Measurements from ENCODE around the gene AQP12B.
A peak's percentile ranks its signal among the peaks of the same experiment; 100 is the strongest.
"Not testable (repeated sequence)": the region's sequence is repeated elsewhere in the genome, so short reads cannot be mapped to it uniquely, and the experiment has no call there.

Gene AQP12B

DNA sequence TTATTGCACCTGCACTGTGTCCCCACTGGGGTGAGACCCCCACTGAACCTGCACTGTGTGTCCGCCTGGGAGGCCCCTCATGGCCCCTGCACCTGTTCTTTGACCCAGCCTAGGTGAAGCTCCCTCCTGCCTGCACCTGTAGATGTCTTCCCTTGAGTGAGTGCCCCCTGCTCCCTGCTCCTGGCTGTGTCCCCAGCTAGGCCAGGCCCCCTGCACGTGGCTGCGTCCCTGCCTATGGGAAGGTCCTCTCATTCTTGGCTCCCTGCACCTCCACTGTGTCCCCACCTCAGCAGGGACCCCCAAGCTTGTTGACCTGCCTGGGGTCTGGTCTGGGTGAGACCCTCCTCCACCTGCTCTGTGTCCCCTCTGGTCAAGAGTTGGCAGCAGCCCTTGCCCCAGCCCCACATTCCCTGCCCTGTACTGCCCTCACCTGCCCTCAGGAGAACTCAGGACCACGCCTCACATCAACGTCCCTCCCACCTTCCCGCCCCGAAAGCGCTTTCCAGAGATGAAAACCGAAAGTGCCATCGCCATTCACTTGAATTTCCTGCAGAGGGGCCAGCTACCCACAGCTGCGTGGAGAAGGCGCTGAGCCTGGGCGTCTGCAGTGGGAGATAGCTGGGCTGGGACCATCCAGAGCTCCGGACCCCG lies 769 bp upstream of the AQP12B start:
- DNase-seq (ENCODE audit: low spot score) = not testable (repeated sequence)

DNA sequence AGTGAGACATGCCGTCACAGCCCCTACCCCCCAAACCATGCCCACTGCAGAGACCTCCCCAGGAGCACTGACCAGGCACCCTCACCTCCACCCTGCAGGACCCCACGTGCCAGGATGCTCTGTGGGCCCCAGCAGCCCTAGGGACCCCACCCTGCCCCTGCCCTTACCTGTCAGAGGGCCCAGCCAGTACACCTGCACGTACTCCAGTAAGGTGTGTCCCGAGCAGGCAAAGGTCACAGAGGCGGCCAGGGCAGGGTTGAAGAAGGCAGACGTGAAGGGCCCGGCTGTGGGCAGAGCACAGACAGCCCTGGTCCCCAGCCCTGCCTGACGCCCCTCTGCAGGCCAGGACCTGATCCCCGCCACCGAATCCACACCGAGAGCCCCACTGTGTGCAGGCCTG lies 2.5 kb downstream of the AQP12B start:
- not testable (repeated sequence) for DNase-seq (ENCODE audit: low spot score)

DNA sequence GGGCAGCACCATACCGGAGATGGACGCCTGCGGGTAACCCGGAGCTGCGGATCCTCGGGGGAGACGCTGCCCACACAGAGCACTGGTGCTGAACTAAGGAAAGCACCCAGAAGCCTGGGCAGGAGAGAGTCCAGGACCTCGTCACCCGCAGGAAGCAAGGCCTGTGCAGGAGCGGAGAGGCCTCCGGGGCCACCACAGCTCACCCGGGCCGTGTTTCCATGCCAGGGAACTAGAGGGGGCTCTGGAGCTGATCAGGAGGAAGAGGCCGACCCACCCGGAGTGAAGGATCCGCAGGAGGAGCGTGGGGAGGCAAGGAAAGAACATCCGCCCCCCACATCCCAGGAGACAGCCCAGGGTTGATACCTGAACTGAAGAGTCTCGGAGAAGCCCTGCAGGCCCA lies 3.8 kb downstream of the AQP12B start:
- not testable (repeated sequence) for DNase-seq (ENCODE audit: low spot score)

DNA sequence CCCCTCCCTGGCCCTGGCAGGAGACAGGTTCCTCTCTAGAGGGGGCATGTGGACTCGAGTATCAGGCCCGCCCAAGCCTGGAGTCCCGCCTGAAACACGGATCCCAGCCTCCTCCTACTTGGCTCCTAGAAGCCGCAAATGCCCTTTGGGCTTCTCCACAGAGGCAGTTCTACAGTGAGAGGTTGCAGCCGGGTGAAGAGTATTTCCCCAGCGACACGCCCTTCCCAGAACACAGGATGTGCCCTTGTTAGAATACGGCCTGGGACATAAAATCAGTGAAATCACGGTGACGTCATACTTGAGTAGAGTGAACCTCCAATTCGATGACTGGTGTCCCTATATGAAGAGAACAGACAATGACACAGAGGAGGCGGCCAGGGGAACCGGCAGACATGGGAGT lies 4.6 kb downstream of the AQP12B start:
- DNase-seq (ENCODE audit: low spot score) = not testable (repeated sequence)

DNA sequence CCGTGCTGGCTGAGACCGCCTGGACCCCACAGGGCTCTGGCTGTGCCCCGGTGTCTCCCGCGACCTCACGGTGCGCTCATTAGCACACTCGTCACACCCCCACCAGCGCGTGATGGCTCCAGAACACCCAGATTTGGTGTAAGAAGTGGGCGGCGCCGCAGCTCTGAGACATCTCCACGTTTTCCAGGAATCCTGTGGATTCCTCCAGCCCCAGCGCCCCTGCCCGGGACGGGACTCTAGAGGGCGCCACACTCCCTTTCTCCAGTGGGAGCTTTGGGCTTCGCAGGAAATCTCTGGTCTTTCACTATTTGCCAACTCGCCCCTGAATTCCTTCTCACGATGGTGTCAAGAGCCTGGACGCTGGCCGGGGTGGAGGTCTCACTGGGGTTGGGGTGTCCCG lies 7.3 kb downstream of the AQP12B start:
- not testable (repeated sequence) for DNase-seq (ENCODE audit: low spot score)

DNA sequence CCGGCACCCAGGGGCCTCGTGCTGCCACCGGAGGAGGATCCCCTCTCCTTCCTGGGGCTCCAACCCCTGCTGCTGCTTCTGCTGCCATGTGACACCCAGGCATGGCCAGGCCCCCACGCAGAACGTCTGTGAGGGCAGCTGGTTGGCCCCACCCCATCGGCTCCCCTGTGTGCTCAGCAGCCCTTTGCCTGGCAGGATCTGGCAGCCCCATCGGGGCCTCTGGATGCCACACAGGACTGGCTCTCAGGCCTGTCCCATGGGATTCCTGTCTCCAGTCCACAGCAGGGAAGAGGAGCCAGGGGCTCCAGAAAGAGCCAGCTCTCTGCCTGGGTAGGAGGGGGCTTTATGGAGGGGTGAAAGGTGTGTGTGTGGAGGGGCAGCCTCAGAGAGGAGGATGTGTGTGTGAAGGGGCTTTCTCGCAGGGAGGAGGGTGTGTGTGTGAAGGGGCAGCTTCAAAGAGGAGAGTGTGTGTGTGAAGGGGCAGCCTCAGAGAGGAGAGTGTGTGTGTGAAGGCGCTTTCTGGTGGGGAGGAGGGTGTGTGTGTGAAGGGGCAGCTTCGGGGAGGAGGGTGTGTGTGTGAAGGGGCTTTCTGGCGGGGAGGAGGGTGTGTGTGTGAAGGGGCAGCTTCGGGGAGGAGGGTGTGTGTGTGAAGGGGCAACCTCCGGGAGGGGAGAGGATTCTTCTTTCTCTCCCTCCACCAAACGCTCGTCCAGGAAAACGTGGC lies 8.1 kb downstream of the AQP12B start:
- not testable (repeated sequence) for DNase-seq (ENCODE audit: low spot score)

DNA sequence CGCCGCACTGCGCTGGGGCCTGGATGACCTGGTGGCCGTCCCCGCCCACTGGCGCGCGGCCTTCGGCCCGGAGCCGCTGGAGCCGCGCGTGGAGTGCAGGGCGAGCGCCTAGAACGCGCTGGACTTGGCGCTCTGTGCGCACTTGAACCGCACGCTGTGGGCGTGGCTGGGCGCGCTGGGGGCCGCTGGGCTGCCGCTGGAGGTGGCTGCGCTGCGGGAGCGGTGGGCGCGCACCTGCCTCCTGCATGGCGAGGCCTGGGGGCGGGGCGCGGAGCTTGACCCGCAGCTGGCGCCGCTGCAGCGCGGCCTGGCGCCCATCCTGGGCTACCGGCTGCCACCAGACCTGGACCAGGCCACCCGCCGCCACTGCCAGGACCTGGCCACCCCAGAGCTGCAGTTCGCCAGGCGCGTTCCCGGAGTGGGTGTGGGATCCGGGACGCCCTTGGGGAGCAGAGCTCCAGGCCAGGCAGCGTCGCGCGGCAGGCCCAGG lies 9.9 kb downstream of the AQP12B start:
- DNase-seq (ENCODE audit: low spot score) = no peak

DNA sequence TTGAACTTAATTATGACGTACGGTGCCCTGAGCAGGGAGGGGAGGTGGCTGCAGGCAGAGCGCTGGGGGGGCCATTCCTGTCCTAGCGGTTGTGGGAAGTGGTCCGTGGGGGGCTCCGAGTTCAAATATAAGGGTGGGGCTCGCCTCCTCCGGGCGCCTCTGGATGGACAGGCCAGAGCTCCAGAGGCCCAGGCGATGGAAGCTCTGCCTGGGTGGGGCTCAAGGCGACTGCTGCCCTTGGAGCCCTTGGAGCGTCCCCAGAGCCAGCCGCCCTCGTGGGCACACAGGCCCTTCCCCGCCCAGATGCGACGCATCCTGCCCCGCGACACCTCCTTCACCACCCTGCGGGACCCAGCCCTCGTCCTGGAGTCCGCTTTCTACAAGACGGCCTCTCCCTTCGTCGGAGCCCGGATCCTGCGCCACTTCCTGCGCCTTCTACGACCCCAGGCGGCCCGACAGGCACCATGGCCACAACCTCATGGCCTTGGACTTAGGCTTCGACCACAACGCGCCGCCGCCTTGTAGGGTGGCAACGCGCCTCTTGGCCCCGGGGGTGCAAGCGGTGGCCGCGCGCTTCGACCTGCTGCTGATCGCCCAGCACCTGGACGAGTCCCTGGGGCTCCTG lies 10.5 kb downstream of the AQP12B start:
- no peak for DNase-seq (ENCODE audit: low spot score)

DNA sequence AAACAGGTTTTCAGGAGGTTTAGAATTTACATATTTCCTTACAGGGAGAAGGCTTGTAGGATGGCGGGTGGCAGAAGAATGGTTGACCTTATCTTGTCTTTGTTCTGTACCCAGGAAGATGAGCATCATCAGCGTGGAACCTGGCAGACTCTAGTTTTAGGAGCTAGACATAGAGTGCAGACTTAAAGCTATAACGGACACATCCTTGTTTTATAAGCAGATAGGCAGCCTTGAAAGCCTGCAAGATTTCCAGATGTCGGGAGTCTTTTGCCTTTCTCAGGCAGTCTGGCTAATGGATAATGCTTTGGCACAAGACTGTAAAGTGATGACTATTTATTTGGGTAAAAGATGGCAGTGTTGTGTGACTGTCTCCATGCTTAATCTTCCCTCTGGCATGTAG lies 11.7 kb downstream of the AQP12B start:
- no peak for DNase-seq (ENCODE audit: low spot score)

DNA sequence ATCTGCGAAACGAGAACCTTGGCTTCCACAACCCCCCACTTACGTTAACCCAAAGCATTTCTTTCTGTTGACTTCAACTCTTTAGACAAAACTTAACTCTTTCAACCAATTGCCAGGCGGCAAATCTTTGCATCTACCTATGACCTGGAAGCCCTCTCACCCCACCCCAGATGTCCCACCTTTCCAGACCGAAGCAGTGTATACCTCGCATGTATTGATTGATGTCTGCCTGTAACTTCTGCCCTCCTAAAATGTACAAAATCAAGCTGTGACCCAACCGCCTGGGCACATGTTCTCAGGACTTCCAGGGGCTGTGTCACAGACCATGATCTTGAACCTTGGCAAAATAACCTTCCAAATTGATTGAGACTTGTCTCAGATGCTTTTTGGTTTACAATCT lies 12.3 kb downstream of the AQP12B start:
- no peak for DNase-seq (ENCODE audit: low spot score)

DNA sequence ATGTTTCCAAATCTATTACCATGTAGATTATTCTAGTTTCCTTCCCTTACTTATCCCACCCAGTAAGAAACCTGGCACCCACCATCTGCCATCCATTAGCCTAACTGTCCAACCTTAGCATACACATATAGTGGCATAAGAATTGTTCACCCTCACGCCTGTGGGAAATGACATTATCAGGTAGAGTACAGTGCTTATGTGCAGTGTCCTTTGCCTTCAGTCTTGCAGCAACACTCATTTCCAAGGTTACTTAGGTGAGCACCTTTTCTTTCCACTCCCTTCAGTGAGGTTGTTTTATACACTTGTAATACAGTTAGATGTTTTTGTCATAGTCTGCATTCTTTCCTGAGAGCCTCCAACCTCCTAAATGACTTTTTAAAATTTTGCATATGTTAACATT lies 18.1 kb downstream of the AQP12B start:
- DNase-seq (ENCODE audit: low spot score) = no peak

DNA sequence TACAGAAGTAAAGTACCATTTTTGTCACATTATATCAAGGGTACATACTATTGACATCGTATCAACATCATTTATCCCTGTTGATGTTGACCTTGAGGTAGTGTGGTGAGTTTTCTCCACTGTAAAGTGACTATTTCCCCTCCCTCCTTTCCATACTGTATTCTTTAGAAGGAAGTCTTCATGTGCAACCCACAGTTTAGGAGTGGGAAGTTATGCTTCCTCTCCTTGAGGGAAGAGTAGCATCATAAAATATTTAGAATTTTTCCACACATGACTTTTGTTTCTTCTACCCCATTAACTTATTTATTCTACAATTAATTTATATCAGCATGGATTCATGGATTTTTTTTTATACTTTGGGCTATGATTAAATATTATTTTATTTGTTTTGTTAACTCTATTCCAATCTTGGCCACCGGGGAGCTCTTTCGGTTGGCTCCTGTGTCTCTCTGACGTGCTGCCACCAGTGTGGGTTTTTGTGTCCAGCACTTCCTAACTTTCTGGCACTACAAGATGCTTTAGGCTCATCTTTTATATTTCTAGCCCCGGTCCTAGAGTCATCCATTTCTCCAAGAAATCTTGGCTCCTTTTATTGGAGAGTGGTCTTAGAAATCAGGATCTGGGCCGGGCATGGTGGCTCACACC lies 19.0 kb downstream of the AQP12B start:
- no peak for DNase-seq (ENCODE audit: low spot score)

DNA sequence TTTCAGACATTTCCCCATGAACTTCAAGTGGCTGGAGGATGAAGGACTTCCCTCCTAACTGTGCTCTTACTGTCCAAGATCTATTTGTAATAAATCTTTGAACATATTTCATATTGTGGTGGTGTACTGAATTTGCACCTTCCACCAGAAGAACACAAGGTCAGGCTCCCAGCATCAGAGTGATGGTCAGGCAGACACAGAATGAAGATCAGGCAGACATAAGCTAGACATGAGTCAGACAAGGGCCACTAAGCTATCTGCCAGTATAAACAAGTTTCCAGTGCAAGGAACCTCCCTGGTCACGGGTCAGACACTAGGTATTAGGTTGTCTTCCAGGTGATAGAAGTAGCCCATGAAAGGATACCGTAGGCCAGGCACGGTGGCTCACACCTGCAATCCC lies 20.0 kb downstream of the AQP12B start:
- DNase-seq (ENCODE audit: low spot score) = no peak

DNA sequence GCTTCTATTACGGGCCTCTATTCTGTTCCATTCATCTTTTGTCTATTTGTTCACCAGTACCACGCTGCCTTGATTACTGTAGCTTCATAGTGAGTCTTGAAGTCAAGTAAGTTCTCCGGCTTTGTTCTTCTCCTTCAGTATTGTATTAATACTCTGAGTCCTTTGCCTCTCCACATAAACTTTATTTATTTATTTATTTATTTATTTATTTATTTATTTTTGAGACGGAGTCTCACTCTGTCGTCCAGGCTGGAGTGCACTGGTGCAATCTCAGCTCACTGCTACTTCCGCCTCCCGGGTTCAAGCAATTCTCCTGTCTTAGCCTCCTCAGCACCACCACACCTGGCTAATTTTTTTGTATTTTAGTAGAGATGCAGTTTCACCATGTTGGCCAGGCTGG lies 22.8 kb downstream of the AQP12B start:
- DNase-seq (ENCODE audit: low spot score) = not testable (repeated sequence)

DNA sequence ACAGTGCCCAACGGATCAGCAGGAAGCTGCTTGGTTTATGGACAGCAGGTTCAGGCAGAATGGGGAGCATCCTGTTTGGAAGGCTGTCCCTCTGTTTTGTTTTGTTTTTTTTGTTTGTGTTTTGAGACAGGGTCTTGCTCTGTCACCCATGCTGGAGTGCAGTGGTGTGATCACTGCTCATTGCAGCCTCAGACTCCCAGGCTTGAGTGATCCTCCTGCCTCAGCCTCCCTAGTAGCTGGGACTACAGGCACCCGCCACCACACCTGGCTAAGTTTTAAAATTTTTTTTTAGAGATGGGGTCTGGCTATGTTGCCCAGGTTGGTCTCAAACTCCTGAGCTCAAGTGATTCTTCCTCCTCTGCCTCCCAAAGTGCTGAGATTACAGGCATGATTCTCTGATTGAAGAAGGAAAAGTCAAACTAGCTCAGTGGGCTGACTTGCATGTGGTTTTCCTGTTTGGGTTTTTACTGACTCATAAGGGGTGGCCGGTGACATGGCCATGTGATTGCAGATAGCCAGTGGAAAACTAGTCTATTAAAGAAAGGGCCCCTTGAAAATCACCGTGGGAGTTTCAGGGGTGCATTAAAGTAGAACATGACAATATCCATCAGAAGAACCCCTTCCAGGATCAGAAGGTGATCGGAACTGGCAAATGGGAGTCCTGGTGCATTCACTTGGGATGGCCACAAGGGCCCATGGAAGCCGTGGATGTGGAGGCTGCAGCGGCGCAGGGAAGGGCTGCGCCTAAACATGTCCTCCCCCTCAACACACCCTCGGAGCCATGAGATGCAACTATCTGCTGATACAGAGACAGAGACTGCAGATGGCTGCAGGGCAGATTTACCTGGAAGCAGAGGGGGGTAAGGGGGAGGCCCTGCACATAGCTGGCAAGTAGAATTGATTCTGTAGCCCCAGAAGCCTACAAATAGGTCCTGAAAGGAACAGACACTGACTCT lies 26.5 kb downstream of the AQP12B start:
- DNase-seq (ENCODE audit: low spot score) = peak; percentile 39

DNA sequence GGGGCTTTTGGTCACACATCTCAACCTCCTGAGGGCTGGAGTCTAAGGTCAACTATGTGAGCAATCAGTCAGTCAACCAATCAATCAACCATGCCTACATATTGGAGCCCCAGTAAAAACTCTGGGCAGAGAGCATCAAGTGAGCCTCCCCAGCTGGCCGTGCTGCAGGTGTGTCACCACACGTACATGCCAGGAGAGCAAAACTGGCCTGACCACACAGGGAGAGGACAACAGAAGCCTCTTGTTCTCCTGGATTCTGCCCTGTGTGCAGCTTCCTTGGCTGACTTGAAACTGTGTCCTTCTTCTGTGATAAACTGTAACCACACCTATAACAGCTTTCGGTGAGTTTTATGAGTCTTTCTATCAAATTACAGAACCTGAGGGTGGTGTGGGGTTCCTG lies 31.5 kb downstream of the AQP12B start:
- no peak for DNase-seq (ENCODE audit: low spot score)

DNA sequence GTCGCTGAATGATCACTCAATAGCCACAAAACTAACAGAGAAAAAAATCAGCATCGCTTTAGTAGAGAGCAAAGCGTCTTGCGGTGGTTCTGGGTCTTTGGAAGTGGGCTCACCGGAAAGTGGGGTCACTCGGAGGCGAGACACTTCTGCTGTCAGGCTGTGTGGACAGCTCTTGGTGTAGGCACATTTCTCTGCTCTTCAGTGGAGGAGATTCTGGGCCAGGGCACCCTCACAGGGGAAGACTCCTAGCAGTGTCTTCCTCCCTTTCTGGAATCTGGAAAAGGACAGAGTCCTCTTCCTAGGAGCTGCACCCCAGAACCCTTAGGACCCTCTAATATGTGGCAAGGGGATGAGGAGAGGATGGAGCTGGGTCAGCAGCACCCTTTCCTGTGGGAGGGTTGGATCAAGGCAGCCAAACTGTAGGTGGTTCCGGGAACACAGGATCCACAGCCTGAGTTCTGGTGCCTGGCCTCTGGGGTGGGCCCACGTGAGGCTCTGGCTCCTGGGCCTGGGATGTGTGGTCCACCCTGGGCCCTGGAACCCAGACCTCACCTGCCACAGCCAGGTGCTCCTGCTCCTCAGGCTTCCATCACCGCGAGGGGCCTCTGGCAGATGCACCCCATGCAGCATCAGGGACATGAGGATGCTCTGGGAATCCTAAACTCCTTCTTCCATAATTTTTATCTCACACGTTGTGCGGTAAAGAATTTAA lies 32.3 kb downstream of the AQP12B start:
- no peak for DNase-seq (ENCODE audit: low spot score)

DNA sequence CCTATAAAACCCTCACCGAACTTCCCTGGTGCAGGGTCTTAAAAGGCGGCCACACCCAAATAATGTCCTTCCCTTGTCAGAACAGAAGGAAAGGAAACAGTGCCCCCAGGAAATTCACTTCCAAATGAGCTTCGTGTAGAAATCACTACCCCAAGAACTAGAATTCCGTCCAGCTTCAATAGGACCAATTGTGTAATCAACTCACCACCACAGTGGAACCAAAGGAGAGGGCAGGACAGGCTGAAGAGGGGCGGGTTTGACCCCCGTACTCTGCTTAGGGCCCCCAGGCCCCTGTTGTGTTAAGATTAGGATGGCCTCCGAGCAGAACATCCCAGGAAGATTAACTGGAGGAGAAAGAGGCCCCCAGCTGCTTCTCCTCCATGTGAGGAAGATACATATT lies 33.4 kb downstream of the AQP12B start:
- DNase-seq (ENCODE audit: low spot score) = no peak

DNA sequence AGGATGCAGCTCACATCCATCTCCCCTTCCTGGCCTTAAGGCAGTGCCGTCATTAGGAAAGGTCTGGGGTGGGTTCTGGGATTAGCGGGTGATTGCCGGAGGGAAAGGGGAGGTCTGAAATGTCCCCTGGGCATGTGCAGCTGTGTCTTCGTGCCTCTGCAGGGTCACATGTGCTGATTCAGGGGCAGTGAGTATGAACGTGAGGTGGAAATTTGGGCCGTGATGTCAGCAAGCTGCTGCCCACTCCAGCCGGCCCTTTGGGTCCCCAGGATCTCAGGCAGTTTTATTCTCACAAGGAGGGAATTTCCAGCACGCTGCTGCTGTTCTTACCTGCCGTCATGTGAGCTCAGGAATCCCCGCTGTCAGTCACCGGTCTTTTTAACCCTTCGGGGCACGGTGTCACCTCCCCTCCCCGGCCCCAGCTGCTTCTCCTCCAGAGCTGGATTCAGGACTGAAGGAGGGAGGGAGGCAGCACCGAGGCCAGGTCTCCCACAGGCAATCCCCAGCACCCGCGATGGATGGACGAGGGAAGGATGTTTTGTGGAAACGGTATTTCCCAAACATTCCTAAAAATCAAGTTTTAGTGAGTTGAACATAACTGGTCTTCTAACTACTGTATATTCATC lies 33.9 kb downstream of the AQP12B start:
- peak; percentile 8 for DNase-seq (ENCODE audit: low spot score)

DNA sequence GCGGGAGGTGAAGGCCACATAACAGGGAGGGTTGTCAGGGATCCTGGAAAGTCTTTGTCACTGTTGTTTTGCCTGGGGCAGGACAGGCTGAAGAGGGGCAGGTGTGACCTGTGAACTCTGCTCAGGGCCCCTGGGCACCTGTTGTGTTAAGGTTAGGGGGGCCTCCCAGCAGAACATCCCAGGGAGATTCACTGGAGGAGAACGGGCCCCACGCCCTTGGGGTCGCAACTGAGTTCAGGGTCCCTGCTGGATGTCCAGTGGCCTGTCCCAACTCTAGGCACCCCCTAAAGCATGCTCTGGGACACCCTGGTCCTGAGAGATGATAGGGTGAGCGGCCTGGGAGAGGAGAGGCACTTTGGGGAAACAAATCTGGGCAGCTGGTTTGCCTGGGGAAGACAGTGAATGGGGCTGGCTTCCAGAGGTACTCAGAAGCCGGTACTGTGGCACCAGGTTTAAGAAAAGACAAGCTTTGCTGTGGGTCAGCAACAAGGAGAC lies 34.5 kb downstream of the AQP12B start:
- peak; percentile 2 for DNase-seq (ENCODE audit: low spot score)

Measured in GM03348 (cell line).